HCT116 (cell line): ENCODE results near the gene TARS2. TPM values are rescaled to one million over a fixed set of nuclear protein-coding genes. Genes with fewer than 3 reads are reported as not detected.

ENCODE experiments used
- ATAC-seq: fragments of 200-7000 bp; cut with Tn5 transposase; 2 replicates; pipeline ENCODE4 v1.9.1; 2020; ENCODE audit warnings: mild to moderate bottlenecking, moderate library complexity
- BruUV-seq: library from RNA; stranded (reverse); fragments of 400-500 nt; replicated peaks from 2 replicates; lab custom pipeline; 2021; lab: Mats Ljungman, UMichigan
- CTCF ChIA-PET: fragments of 300-600 bp; sonication (Branson Sonifier 250); formaldehyde crosslinking; loops from one replicate; lab custom pipeline; 2021; ENCODE audit warnings: antibody characterized with exemption; lab: Charles Lee
- POLR2A ChIA-PET: fragments of 300-600, 350-600 bp; sonication (Branson Sonifier 250); formaldehyde crosslinking; loops from one replicate; lab custom pipeline; 2021; ENCODE audit warnings: antibody characterized with exemption; lab: Charles Lee
- RAD21 ChIA-PET, 2 experiments: fragments of 300-600 bp; sonication (Branson Sonifier 250); formaldehyde crosslinking; loops; one replicate each; lab custom pipeline; 2023; ENCODE audit warnings: low total read pairs in 2 of 2; ENCODE audit not compliant: uncharacterized antibody in 2 of 2, unreplicated experiment in 2 of 2, low non-redundant PET in 1 of 2; lab: Charles Lee
- DNase-seq: peaks from one replicate; pipeline ENCODE4 v3.0.0-alpha.2; 2010; ENCODE audit warnings: low read depth, low spot score
- H2AFZ ChIP-seq: fragments of 200-600 bp; shearing (Covaris generic), sonication (generic); 2 replicates; pipeline ENCODE4 v1.6.1; 2017; ENCODE audit warnings: low read depth, mixed run types, mixed read lengths, antibody characterized with exemption, low read length; ENCODE audit not compliant: poor library complexity, severe bottlenecking
- H3K27ac ChIP-seq: 2 replicates; pipeline ENCODE4 v1.5.1; 2012; ENCODE audit warnings: low read depth, low read length
- H3K27me3 ChIP-seq: fragments of 200-600 bp; sonication (generic); 2 replicates; pipeline ENCODE4 v1.6.1; 2016; ENCODE audit warnings: mixed run types, low read length, mixed read lengths; ENCODE audit not compliant: insufficient read depth
- H3K36me3 ChIP-seq, 2 experiments: fragments of 200-500 bp in 1 of 2; fragments of 200-600 bp in 1 of 2; sonication (Bioruptor generic) in 1 of 2; sonication (generic) in 1 of 2; 2 replicates each; pipeline versions ENCODE4 v1.5.1 to v1.6.1; 2014 to 2016; ENCODE audit warnings: low read length in 2 of 2, inconsistent platforms in 1 of 2, mixed read lengths in 1 of 2, mixed run types in 1 of 2; ENCODE audit not compliant: insufficient read depth in 2 of 2, control insufficient read depth in 1 of 2
- H3K4me1 ChIP-seq, 2 experiments: fragments of 200-600 bp in 1 of 2; sonication (generic) in 1 of 2; 2 replicates each; pipeline versions ENCODE4 v1.5.1 to v1.6.1; 2012 to 2017; ENCODE audit warnings: low read length in 2 of 2, inconsistent platforms in 1 of 2, mild to moderate bottlenecking in 1 of 2, mixed read lengths in 1 of 2, mixed run types in 1 of 2, moderate library complexity in 1 of 2; ENCODE audit not compliant: insufficient read depth in 2 of 2, control insufficient read depth in 1 of 2
- H3K4me2 ChIP-seq: fragments of 200-600 bp; sonication (generic); 2 replicates; pipeline ENCODE4 v1.6.1; 2017; ENCODE audit warnings: mixed run types, low read length, mixed read lengths
- H3K4me3 ChIP-seq, 2 experiments: fragments of 200-600 bp in 1 of 2; sonication (generic) in 1 of 2; replicated peaks in 1 of 2; 2 replicates each; pipeline ENCODE4 v1.5.1; 2011 to 2016; ENCODE audit warnings: low read length in 2 of 2, control low read depth in 1 of 2, low read depth in 1 of 2, mild to moderate bottlenecking in 1 of 2, mixed read lengths in 1 of 2, mixed run types in 1 of 2
- H3K79me2 ChIP-seq: fragments of 200-600 bp; sonication (generic); 2 replicates; pipeline ENCODE4 v1.6.1; 2017; ENCODE audit warnings: mild to moderate bottlenecking, mixed run types, low read length, moderate library complexity, mixed read lengths; ENCODE audit not compliant: insufficient read depth
- H3K9ac ChIP-seq: fragments of 200-600 bp; sonication (generic); 2 replicates; pipeline ENCODE4 v1.6.1; 2016; ENCODE audit warnings: low read length, mixed read lengths
- H3K9me2 ChIP-seq: fragments of 200-600 bp; sonication (generic), shearing (Covaris generic); 2 replicates; pipeline ENCODE4 v1.6.1; 2017; ENCODE audit warnings: mixed run types, mild to moderate bottlenecking, moderate library complexity; ENCODE audit not compliant: insufficient read depth
- H3K9me3 ChIP-seq, 2 experiments: fragments of 200-500 bp in 1 of 2; fragments of 200-600 bp in 1 of 2; sonication (Bioruptor generic) in 1 of 2; sonication (generic) in 1 of 2; 2 replicates each; pipeline ENCODE4 v1.6.1; 2014 to 2017; ENCODE audit warnings: low read length in 2 of 2, mixed read lengths in 2 of 2, inconsistent platforms in 1 of 2, low read depth in 1 of 2, mild to moderate bottlenecking in 1 of 2, mixed run types in 1 of 2, moderate library complexity in 1 of 2; ENCODE audit not compliant: control insufficient read depth in 1 of 2, insufficient read depth in 1 of 2
- H4K20me1 ChIP-seq: fragments of 200-600 bp; sonication (generic), shearing (Covaris generic); 2 replicates; pipeline ENCODE4 v1.6.1; 2017; ENCODE audit warnings: mixed run types, mild to moderate bottlenecking, moderate library complexity; ENCODE audit not compliant: insufficient read depth
- CTCF ChIP-seq, 3 experiments: fragments of 200-600 bp in 1 of 3; sonication (generic) in 1 of 3; IDR thresholded peaks in 2 of 3; conservative IDR thresholded peaks in 1 of 3; 2 replicates each; pipeline ENCODE4 v1.5.1; 2012 to 2017; ENCODE audit warnings: low read depth in 2 of 3, low read length in 2 of 3, antibody characterized with exemption in 1 of 3, borderline replicate concordance in 1 of 3, control low read depth in 1 of 3, mild to moderate bottlenecking in 1 of 3, mixed read lengths in 1 of 3, mixed run types in 1 of 3, moderate library complexity in 1 of 3; ENCODE audit not compliant: insufficient read depth in 1 of 3
- EGR1 ChIP-seq: IDR thresholded peaks from 2 replicates; pipeline ENCODE4 v1.6.1; 2012; ENCODE audit warnings: low read depth
- EZH2 ChIP-seq: fragments of 200-600 bp; sonication (generic); IDR thresholded peaks from 2 replicates; pipeline ENCODE4 v1.6.1; 2017; ENCODE audit warnings: antibody characterized with exemption, mixed run types
- EZH2phosphoT487 ChIP-seq: fragments of 200-600 bp; IDR thresholded peaks from 2 replicates; pipeline ENCODE4 v1.6.1; 2018; ENCODE audit warnings: antibody characterized with exemption, borderline replicate concordance
- FOSL1 ChIP-seq: IDR thresholded peaks from 2 replicates; pipeline ENCODE4 v1.6.1; 2012; ENCODE audit warnings: low read depth
- MAX ChIP-seq: IDR thresholded peaks from 2 replicates; pipeline ENCODE4 v1.6.1; 2012
- POLR2A ChIP-seq: IDR thresholded peaks from 2 replicates; pipeline ENCODE4 v1.7.0; 2011; ENCODE audit warnings: borderline replicate concordance; ENCODE audit not compliant: insufficient read depth, insufficient read length; ENCODE audit errors: extremely low read depth
- POLR2AphosphoS5 ChIP-seq: IDR thresholded peaks from 2 replicates; pipeline ENCODE4 v1.6.1; 2011; ENCODE audit warnings: mild to moderate bottlenecking, low read depth, low read length, moderate library complexity
- REST ChIP-seq: IDR thresholded peaks from 2 replicates; pipeline ENCODE4 v1.6.1; 2012; ENCODE audit warnings: low read depth
- SIN3A ChIP-seq: IDR thresholded peaks from 2 replicates; pipeline ENCODE4 v1.6.1; 2012; ENCODE audit warnings: low read depth
- SP1 ChIP-seq: IDR thresholded peaks from 2 replicates; pipeline ENCODE4 v1.6.1; 2012; ENCODE audit warnings: low read depth
- TCF7L2 ChIP-seq: IDR thresholded peaks from 2 replicates; pipeline ENCODE4 v1.7.0; 2011; ENCODE audit warnings: borderline replicate concordance, inconsistent platforms; ENCODE audit not compliant: insufficient read depth, insufficient read length; ENCODE audit errors: extremely low read depth
- YY1 ChIP-seq: IDR thresholded peaks from 2 replicates; pipeline ENCODE4 v1.6.1; 2011; ENCODE audit warnings: low read length, low read depth, moderate library complexity, mild to moderate bottlenecking; ENCODE audit not compliant: insufficient replicate concordance; ENCODE audit errors: extremely low read depth
- ZBTB33 ChIP-seq: IDR thresholded peaks from 2 replicates; pipeline ENCODE4 v1.6.1; 2011; ENCODE audit warnings: mild to moderate bottlenecking, low read length, moderate library complexity; ENCODE audit not compliant: insufficient replicate concordance; ENCODE audit errors: extremely low read depth
- ZFX ChIP-seq: fragments of 450-650 bp; IDR thresholded peaks from 2 replicates; pipeline ENCODE4 v1.6.1; 2017
- ZNF274 ChIP-seq: fragments of 200-500 bp; sonication (Bioruptor generic); IDR thresholded peaks from 2 replicates; pipeline ENCODE4 v1.6.1; 2014; ENCODE audit warnings: mild to moderate bottlenecking, low read depth, low read length, inconsistent platforms
- intact Hi-C: fragments of 100-400 bp; cut with micrococcal nuclease; formaldehyde crosslinking; loops from 2 replicates; pipeline ENCODE4 v1.10.0; 2022
- total RNA-seq: library from RNA; stranded (reverse); gene quantifications from one replicate; pipeline ENCODE4 v1.2.1, GENCODE V29; 2021; ENCODE audit not compliant: unreplicated experiment

Gene TARS2
- total RNA-seq, 1 experiment from 2014 or later, result 23.2 TPM

GRCh38 chr1:150441121-150441520, 46.1 kb upstream of the TARS2 start (continued):
- TF ChIP-seq EGR1 (no peak), CTCF (IDR thresholded peaks at IDR 0.05 in 2 of 3, conservative IDR thresholded peaks at IDR 0.05 in 1 of 3; ENCODE audit: borderline replicate concordance in 1 of 3, insufficient read depth in 1 of 3, low read depth in 2 of 3, low read length in 2 of 3) (no peak), EZH2 (no peak)
- TF ChIP-seq, all 23 proteins: peak for 0

- no peak overlapping the region for H3K4me2 ChIP-seq
- no peaks in the 10 kb centered on the region for H3K4me1 ChIP-seq
- H3K4me3 ChIP-seq, result no peak overlapping the region
- peaks cover 12 to 13% of the 10 kb centered on the region in 2 experiments; a peak in 2 of 4 replicates for H3K36me3 ChIP-seq
- H3K9me2 ChIP-seq, result no peaks in the 10 kb centered on the region
- ATAC-seq (no peak), DNase-seq (no peak)
- intact Hi-C loops, result no loop called here
- no peaks in the 10 kb centered on the region for H3K79me2 ChIP-seq
- H4K20me1 ChIP-seq, result 0 out of 2 replicates have a peak, but pooled peaks cover 3% of the 10 kb centered on the region
- TF ChIP-seq TCF7L2 (no peak), FOSL1 (no peak), ZNF274 (no peak), YY1 (no peak), REST (no peak), EZH2phosphoT487 (no peak), SIN3A (no peak), ZBTB33 (no peak), POLR2AphosphoS5 (no peak), ZFX (no peak), POLR2A (no peak), SP1 (no peak), MAX (no peak)
- no TSS peak for BruUV-seq
- no peaks in the 10 kb centered on the region for H3K27me3 ChIP-seq
- no peak overlapping the region for H3K27ac ChIP-seq
- no peak overlapping the region for H3K9ac ChIP-seq
- ChIA-PET POLR2A (no interaction called here), CTCF (no interaction called here), RAD21 (no interaction called here)
- H3K9me3 ChIP-seq, result no peaks in the 10 kb centered on the region
- H2AFZ ChIP-seq, result no peak overlapping the region
Measured at GRCh38 chr1:150444232-150444631, 43.0 kb upstream of the TARS2 start.
